H1 (cell line): Measurements from ENCODE around the gene MAGI1. TPM values are rescaled to one million over a fixed set of nuclear protein-coding genes. Genes with fewer than 3 reads are reported as not detected.

Source experiments
- CEBPB ChIP-seq: IDR thresholded peaks from 2 replicates; pipeline ENCODE4 v1.6.1; 2012; ENCODE audit warnings: low read depth, low read length
- RAD21 ChIP-seq, 2 experiments: IDR thresholded peaks in 1 of 2; conservative IDR thresholded peaks in 1 of 2; 2 replicates each; pipeline ENCODE4 v1.6.1; 2011; ENCODE audit warnings: low read depth in 2 of 2, low read length in 2 of 2, improper control_type of control experiment in 1 of 2, inconsistent platforms in 1 of 2, mild to moderate bottlenecking in 1 of 2, moderate library complexity in 1 of 2
- polyA plus RNA-seq, 7 experiments: library from polyadenylated mRNA; depleted of rRNA in 3 of 7; stranded (reverse) in 5 of 7; unstranded in 2 of 7; fragments of >200 nt in 5 of 7; fragments of 200-250 nt in 2 of 7; gene quantifications; 1 replicate in 5 of 7; 2 replicates in 1 of 7; 4 replicates in 1 of 7; pipeline versions ENCODE4 v1.2.1 to v1.2.3, GENCODE V29; 2011 to 2013; ENCODE audit warnings: missing spikeins in 2 of 7, mixed read lengths in 2 of 7
- total RNA-seq: library from RNA; stranded (reverse); fragmentation: NEBNext Ultra II Directional; extraction: Animal tissue kit (Norgen Biotek cat#: 25700); gene quantifications from 2 replicates; pipeline ENCODE4 v1.2.1, GENCODE V29; 2021
- TF ChIP-seq, protein P1 (sequence below), 3 experiments: IDR thresholded peaks; 1 replicate in 2 of 3; 2 replicates in 1 of 3; pipeline versions ENCODE4 v1.5.1 to v1.6.1; 2011; ENCODE audit warnings: low read length in 3 of 3, mild to moderate bottlenecking in 3 of 3, inconsistent platforms in 2 of 3, low read depth in 1 of 3, moderate library complexity in 1 of 3; ENCODE audit not compliant: insufficient read depth in 1 of 3; ENCODE audit errors: control extremely low read depth in 1 of 3
- TF ChIP-seq, protein P2 (sequence below): IDR thresholded peaks from 2 replicates; pipeline ENCODE4 v1.6.1; 2011; ENCODE audit warnings: low read depth, mild to moderate bottlenecking, low read length; ENCODE audit not compliant: insufficient read depth
- TF ChIP-seq, protein P3 (sequence below): IDR thresholded peaks from 2 replicates; pipeline ENCODE4 v1.6.1; 2012; ENCODE audit warnings: low read length, inconsistent platforms

Gene MAGI1
- total and polyA plus RNA-seq, 2 of the 8 experiments (the other 6 are each of a cell fraction or from before 2014, with no cell fraction given) = 19.8 to 78.0 TPM

DNA sequence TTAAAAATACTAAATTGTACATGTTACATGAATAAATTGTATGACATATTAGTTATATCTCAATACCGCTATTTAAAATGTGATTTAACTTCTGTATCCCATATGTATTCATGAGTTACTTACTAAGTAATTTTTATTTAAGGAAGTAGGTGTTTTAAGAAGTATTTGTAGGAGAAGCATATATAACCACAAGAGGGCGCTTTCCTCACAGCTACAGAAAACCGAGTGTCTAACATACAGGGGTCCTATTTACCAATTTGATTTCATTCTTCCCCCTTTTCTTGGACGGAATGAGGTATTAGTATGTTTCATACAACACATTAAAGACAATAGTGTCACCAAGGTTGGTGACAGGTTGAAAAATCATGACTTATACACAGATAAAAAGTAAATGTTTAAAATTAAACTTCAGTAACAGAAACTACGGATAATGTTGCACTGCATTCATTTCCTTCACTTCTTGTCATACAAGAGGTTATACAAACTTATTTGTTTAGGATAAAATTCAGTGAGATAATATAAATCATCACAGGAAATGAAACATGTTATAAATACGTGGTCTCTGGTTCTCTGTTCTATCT is 253.6 kb downstream of the MAGI1 start (continued):
- TF ChIP-seq, protein P1, sequence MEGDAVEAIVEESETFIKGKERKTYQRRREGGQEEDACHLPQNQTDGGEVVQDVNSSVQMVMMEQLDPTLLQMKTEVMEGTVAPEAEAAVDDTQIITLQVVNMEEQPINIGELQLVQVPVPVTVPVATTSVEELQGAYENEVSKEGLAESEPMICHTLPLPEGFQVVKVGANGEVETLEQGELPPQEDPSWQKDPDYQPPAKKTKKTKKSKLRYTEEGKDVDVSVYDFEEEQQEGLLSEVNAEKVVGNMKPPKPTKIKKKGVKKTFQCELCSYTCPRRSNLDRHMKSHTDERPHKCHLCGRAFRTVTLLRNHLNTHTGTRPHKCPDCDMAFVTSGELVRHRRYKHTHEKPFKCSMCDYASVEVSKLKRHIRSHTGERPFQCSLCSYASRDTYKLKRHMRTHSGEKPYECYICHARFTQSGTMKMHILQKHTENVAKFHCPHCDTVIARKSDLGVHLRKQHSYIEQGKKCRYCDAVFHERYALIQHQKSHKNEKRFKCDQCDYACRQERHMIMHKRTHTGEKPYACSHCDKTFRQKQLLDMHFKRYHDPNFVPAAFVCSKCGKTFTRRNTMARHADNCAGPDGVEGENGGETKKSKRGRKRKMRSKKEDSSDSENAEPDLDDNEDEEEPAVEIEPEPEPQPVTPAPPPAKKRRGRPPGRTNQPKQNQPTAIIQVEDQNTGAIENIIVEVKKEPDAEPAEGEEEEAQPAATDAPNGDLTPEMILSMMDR (IDR thresholded peaks at IDR 0.05; ENCODE audit: control extremely low read depth in 1 of 3, insufficient read depth in 1 of 3, low read depth in 1 of 3, low read length in 3 of 3) = peak in 2 of 3 experiments; percentile 31 to 57; a peak in 2 of 4 replicates
- TF ChIP-seq, protein P2, sequence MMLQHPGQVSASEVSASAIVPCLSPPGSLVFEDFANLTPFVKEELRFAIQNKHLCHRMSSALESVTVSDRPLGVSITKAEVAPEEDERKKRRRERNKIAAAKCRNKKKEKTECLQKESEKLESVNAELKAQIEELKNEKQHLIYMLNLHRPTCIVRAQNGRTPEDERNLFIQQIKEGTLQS = no peak
- TF ChIP-seq, protein P3, sequence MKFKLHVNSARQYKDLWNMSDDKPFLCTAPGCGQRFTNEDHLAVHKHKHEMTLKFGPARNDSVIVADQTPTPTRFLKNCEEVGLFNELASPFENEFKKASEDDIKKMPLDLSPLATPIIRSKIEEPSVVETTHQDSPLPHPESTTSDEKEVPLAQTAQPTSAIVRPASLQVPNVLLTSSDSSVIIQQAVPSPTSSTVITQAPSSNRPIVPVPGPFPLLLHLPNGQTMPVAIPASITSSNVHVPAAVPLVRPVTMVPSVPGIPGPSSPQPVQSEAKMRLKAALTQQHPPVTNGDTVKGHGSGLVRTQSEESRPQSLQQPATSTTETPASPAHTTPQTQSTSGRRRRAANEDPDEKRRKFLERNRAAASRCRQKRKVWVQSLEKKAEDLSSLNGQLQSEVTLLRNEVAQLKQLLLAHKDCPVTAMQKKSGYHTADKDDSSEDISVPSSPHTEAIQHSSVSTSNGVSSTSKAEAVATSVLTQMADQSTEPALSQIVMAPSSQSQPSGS = no peak
- TF ChIP-seq RAD21 (IDR thresholded peaks at IDR 0.05 in 1 of 2, conservative IDR thresholded peaks at IDR 0.05 in 1 of 2; ENCODE audit: low read depth in 2 of 2, low read length in 2 of 2) (peak; percentile 82 to 88), CEBPB (no peak)
- TF ChIP-seq, all 59 proteins: peak for 2
